ENCODE data around the gene HSF2BP.
"Not testable (repeated sequence)": the region's sequence is repeated elsewhere in the genome, so short reads cannot be mapped to it uniquely, and the experiment has no call there.

DNA sequence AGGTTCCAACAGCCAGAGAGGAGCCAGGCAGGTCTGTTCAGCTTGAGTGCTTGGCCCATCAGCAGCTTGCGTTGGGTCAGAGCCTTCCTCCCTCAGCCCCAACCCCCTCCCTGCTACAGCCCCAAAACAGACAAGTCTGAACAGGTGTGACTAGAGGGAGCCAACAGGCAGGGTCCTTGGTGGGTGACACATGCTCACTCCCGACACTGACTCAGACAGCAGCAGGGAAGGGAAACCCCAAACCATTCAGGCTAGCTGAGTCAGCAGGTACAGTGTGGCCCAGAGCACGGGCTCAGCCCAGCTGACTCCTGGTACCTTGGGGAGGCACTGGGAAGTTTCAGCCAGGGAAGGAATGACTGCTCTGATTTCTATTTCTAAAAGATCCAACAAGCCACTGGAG lies 148.6 kb downstream of the HSF2BP start:
- TF ChIP-seq, protein P1, sequence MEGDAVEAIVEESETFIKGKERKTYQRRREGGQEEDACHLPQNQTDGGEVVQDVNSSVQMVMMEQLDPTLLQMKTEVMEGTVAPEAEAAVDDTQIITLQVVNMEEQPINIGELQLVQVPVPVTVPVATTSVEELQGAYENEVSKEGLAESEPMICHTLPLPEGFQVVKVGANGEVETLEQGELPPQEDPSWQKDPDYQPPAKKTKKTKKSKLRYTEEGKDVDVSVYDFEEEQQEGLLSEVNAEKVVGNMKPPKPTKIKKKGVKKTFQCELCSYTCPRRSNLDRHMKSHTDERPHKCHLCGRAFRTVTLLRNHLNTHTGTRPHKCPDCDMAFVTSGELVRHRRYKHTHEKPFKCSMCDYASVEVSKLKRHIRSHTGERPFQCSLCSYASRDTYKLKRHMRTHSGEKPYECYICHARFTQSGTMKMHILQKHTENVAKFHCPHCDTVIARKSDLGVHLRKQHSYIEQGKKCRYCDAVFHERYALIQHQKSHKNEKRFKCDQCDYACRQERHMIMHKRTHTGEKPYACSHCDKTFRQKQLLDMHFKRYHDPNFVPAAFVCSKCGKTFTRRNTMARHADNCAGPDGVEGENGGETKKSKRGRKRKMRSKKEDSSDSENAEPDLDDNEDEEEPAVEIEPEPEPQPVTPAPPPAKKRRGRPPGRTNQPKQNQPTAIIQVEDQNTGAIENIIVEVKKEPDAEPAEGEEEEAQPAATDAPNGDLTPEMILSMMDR (conservative IDR thresholded peaks at IDR 0.05), result not testable (repeated sequence)
- not testable (repeated sequence) for TF ChIP-seq EZH2 (IDR thresholded peaks at IDR 0.05; ENCODE audit: low read depth)

All from PC-9 (cell line).